Measurements from ENCODE around the gene SPARCL1.
"Not testable (repeated sequence)": the region's sequence is repeated elsewhere in the genome, so short reads cannot be mapped to it uniquely, and the experiment has no call there.

The SPARCL1 gene

GRCh38 chr4:87497578-87497977 lies 31.6 kb downstream of the SPARCL1 start:
- no peak for TF ChIP-seq CTCF (IDR thresholded peaks at IDR 0.05; ENCODE audit: insufficient read depth, low read depth, low read length, missing control alignments)
- H3K4me3 ChIP-seq (ENCODE audit: low read length), result no peak overlapping the region

GRCh38 chr4:87497159-87497558 lies 32.0 kb downstream of the SPARCL1 start:
- DNase-seq (ENCODE audit: low read depth), result no peak
- no peak overlapping the region for H3K4me3 ChIP-seq (ENCODE audit: low read length)
- TF ChIP-seq CTCF (IDR thresholded peaks at IDR 0.05; ENCODE audit: insufficient read depth, low read depth, low read length, missing control alignments), result peak; percentile 29

More at GRCh38 chr4:87497578-87497977, 31.6 kb downstream of the SPARCL1 start:
- no peak for DNase-seq (ENCODE audit: low read depth)

GRCh38 chr4:87493115-87493514 lies 36.1 kb downstream of the SPARCL1 start:
- no peak for TF ChIP-seq CTCF (IDR thresholded peaks at IDR 0.05; ENCODE audit: insufficient read depth, low read depth, low read length, missing control alignments)
- no peak overlapping the region for H3K4me3 ChIP-seq (ENCODE audit: low read length)
- DNase-seq (ENCODE audit: low read depth), result no peak

- DNase-seq (ENCODE audit: low read depth), result not testable (repeated sequence)
These were observed 37.3 kb downstream of the SPARCL1 start for GRCh38 chr4:87491851-87492250.

GRCh38 chr4:87491436-87491835 lies 37.7 kb downstream of the SPARCL1 start:
- H3K4me3 ChIP-seq (ENCODE audit: low read length), result no peak overlapping the region
- TF ChIP-seq CTCF (IDR thresholded peaks at IDR 0.05; ENCODE audit: insufficient read depth, low read depth, low read length, missing control alignments), result no peak
- DNase-seq (ENCODE audit: low read depth), result no peak

More at GRCh38 chr4:87491851-87492250, 37.3 kb downstream of the SPARCL1 start:
- H3K4me3 ChIP-seq (ENCODE audit: low read length), result not testable (repeated sequence)

GRCh38 chr4:87490664-87491369 lies 38.4 kb downstream of the SPARCL1 start:
- DNase-seq (ENCODE audit: low read depth), result no peak
- no peak for TF ChIP-seq CTCF (IDR thresholded peaks at IDR 0.05; ENCODE audit: insufficient read depth, low read depth, low read length, missing control alignments)
- no peak overlapping the region for H3K4me3 ChIP-seq (ENCODE audit: low read length)

GRCh38 chr4:87489678-87490077 lies 39.5 kb downstream of the SPARCL1 start:
- no peak for TF ChIP-seq CTCF (IDR thresholded peaks at IDR 0.05; ENCODE audit: insufficient read depth, low read depth, low read length, missing control alignments)
- no peak overlapping the region for H3K4me3 ChIP-seq (ENCODE audit: low read length)
- no peak for DNase-seq (ENCODE audit: low read depth)

GRCh38 chr4:87488666-87489065 lies 40.5 kb downstream of the SPARCL1 start:
- not testable (repeated sequence) for H3K4me3 ChIP-seq (ENCODE audit: low read length); DNase-seq (ENCODE audit: low read depth)

- DNase-seq (ENCODE audit: low read depth); H3K4me3 ChIP-seq (ENCODE audit: low read length): not testable (repeated sequence)
These were observed 45.9 kb downstream of the SPARCL1 start for GRCh38 chr4:87483247-87483646.

All from epithelial cell of esophagus (primary cell).